Measurements from ENCODE around the gene ZNF805.
"Not testable (repeated sequence)": the region's sequence is repeated elsewhere in the genome, so short reads cannot be mapped to it uniquely, and the experiment has no call there.

The ZNF805 gene

GRCh38 chr19:57269515-57270250 is 29.3 kb downstream of the ZNF805 start:
- no peak for DNase-seq

- no peak for DNase-seq
Observed at GRCh38 chr19:57271280-57271679, 30.8 kb downstream of the ZNF805 start.

GRCh38 chr19:57273014-57273413 is 32.6 kb downstream of the ZNF805 start:
- DNase-seq, result no peak

- DNase-seq, result no peak
Observed at GRCh38 chr19:57276430-57276829, 36.0 kb downstream of the ZNF805 start.

GRCh38 chr19:57278481-57278880 is 38.0 kb downstream of the ZNF805 start:
- not testable (repeated sequence) for DNase-seq

- DNase-seq, result peak in 2 of 6 experiments; percentile 64 to 75
Observed at GRCh38 chr19:57279418-57280164, 39.2 kb downstream of the ZNF805 start.

- peak; percentile 90 to 96 (median 94) for DNase-seq
Observed at GRCh38 chr19:57280165-57280961, 39.9 kb downstream of the ZNF805 start, which contains the start of gene ZNF460. Gene ZNF460, plus strand, starts transcription at chr19:57280485. Its CDS starts 322 bp downstream, at chr19:57280807.

GRCh38 chr19:57280962-57281400 is 40.5 kb downstream of the ZNF805 start:
- DNase-seq, result peak in 5 of 6 experiments; percentile 17 to 56 (median 26)

- no peak for DNase-seq
Observed at GRCh38 chr19:57282011-57282643, 41.7 kb downstream of the ZNF805 start.

- DNase-seq, result no peak
Observed at GRCh38 chr19:57288373-57288772, 47.9 kb downstream of the ZNF805 start.

GRCh38 chr19:57290970-57291369 is 50.5 kb downstream of the ZNF805 start:
- no peak for DNase-seq

- no peak for DNase-seq
Observed at GRCh38 chr19:57292547-57292946, 52.1 kb downstream of the ZNF805 start.

- no peak for DNase-seq
Observed at GRCh38 chr19:57293719-57294118, 53.3 kb downstream of the ZNF805 start.

- DNase-seq, result no peak
Observed at GRCh38 chr19:57302020-57302465, 61.6 kb downstream of the ZNF805 start.

- no peak for DNase-seq
Observed at GRCh38 chr19:57302727-57303401, 62.4 kb downstream of the ZNF805 start.

Measured in stimulated activated naive CD4-positive, alpha-beta T cell (primary cell).